Head of caudate nucleus (tissue), 42 donors: ENCODE measurements around the gene TNFRSF18.

Experiments
- DNase-seq, 42 donors: peaks; one replicate each; pipeline versions ENCODE4 v3.0.0 to v3.0.0-alpha.2; 2020 to 2021; ENCODE audit warnings: mixed read lengths in 7 of 42
- intact Hi-C: fragments of 100-400 bp; cut with DNase I; formaldehyde crosslinking; loops from one replicate; pipeline ENCODE4 v1.15.0; 2022

Gene TNFRSF18

GRCh38 chr1:1231400-1232207, 25.2 kb upstream of the TNFRSF18 start, which contains the start of gene SDF4:
Gene SDF4 (minus strand): TSS chr1:1232001. CDS start chr1:1228772, 3,229 bp downstream.
- intact Hi-C loops = loop anchor here (5.0 kb wide), 2 partner anchors 41 to 114 kb away; partner anchors contain the start of genes C1orf159 and UBE2J2
- DNase-seq = peak; percentile 88 to 99 (median 97)

DNA sequence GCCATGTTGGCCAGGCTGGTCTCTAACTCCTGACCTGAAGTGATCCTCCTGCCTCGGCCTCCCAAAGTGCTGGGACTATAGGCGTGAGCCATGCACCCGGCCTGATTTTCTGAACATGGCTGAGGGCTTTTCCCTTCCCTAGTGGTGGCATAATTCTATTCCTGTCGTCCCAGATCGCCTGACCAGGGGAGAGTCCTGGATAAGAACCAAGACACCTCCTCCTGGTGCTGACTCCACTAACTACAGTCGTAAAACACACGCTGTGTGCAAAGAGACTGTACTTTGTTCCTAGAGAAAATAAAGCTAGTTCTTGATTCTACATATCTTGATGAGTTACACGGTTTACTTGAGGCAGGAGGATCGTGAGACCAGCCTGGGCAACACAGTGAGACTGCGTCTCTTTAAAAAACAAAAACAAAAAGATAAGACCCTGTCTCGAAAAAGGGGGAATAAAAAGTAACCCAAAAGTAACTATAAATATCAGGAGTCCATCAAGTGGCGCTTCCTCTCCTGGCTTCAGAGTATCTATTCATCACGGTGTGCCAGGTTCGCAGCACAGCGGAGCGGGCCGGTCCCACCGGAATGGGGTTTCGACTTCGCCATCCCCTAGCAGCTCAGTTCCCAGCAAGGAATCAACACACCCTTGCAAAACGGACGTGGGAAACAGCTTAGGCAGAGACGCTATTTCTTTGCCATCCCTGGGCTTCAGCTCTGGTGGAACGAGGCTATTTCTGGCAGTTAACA, 24.4 kb upstream of the TNFRSF18 start:
- peak in 2 of 42 donors; percentile 8 to 15 for DNase-seq
- intact Hi-C loops = loop anchor here (5.0 kb wide), 2 partner anchors 41 to 114 kb away; partner anchors contain the start of genes C1orf159 and UBE2J2

DNA sequence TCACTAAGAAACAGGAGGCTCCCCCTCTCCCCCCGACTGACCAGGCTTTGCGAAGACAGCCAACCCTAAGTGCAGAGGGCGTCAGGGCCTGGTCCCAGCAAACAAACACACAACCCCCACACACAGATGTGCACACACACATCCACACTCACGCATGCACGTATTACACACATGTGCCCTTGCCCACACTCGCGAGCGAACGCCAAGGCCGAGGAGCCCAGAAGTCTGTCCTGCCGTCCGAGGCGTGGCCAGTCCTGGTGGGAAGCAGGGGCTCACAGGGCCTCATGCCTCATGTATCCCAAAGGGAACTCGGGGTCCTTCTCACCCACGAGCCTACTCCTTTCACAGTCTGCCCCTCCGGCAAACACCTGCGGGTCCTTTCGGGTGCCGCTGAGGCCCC, 23.4 kb upstream of the TNFRSF18 start:
- DNase-seq = no peak
- intact Hi-C loops = loop anchor here (5.0 kb wide), 2 partner anchors 43 to 112 kb away; partner anchors contain the start of genes C1orf159 and UBE2J2

- no peak for DNase-seq
- intact Hi-C loops = no loop called here
Observed at GRCh38 chr1:1228596-1229321, 22.4 kb upstream of the TNFRSF18 start.

GRCh38 chr1:1228187-1228586, 21.8 kb upstream of the TNFRSF18 start:
- intact Hi-C loops = no loop called here

DNA sequence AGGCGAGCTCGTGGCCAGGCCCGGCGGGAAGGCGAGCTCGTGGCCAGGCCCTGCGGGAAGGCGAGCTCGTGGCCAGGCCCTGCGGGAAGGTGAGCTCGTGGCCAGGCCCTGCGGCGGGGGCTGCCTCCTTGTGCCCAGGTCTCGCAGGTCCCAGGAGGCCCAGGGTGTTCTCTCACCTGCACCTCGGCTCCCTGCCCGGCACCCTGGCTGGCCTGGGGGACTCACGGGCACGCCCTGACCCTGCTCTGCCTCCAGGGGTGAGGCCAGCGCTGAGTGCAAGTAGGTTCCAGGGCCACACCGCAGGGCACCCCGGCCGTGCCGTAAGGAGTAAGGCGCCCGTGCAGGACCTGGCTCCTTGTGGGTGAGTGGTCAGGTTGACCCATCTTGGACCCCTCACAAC, 21.0 kb upstream of the TNFRSF18 start:
- no peak for DNase-seq
- intact Hi-C loops = no loop called here

More at GRCh38 chr1:1228187-1228586, 21.8 kb upstream of the TNFRSF18 start:
- DNase-seq = no peak

- no peak for DNase-seq
- intact Hi-C loops = no loop called here
Observed at GRCh38 chr1:1226566-1227362, 20.4 kb upstream of the TNFRSF18 start.

- DNase-seq = no peak
- intact Hi-C loops = no loop called here
Observed at GRCh38 chr1:1225913-1226312, 19.5 kb upstream of the TNFRSF18 start.

DNA sequence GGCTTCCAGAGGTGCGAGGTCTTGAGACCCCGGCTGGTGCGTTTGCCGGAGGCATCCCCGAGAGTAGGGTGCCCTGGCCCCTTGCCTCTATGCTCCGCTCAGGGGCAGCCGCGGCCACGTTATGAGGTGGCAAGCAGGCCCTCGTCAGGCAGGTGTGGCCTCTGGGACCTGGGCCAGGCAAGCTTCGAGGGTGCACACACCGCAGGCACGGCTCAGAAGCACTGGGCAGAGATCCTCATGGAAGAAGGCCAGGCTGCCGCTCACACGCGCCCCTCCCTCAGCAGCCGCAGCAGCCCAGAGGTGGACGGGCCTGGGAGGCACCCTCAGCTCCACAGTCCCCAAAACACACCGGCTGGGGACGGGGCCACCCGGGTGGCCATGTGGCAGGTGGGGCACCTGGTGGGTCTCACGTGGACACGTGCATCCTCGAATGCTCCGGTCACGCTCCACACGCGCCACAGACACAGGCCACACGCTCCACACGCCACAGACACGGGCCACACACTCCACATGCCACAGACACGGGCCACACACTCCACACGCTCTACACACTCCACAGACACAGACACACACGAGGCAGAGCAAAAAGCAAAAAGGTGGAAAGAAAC, 18.9 kb upstream of the TNFRSF18 start:
- intact Hi-C loops = no loop called here
- no peak for DNase-seq

DNA sequence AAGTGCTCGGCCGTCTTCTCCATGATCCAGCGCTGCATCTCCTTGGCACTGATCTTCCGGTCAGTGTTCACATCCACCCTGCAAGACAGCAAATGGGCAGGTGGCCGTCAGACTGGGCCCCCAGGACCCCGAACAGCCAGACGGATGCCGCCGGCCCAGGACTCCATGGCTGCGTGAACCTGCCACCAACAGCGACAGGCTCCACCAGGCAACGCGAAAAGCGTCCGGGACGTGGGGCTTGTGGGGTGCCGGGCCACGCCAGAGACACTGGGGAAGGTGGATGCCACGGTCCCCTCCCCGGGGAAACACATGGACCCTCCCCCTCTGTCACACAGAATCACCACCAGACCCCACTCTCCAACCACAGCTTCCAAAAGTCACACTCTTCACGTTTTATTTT, 17.5 kb upstream of the TNFRSF18 start:
- DNase-seq = no peak
- intact Hi-C loops = no loop called here

DNA sequence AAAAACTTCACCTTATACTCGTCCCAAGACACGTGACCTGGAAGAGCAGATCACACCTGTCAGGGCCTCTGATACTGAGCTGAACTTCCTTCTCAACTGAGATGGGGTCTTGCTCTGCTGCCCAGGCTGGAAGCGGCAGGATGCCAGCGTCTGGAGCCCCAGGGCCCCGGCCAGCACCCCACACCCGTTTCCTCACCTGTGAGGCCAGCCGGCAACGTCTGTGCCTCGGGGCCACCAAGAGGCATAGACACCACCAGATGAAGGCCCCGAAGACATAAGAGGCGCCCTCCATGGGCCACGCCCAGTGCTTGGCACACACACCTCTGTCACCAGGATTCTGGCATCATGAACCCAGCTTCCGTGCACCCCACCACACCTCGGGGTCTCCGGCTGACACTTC, 16.9 kb upstream of the TNFRSF18 start:
- intact Hi-C loops = no loop called here
- no peak for DNase-seq

DNA sequence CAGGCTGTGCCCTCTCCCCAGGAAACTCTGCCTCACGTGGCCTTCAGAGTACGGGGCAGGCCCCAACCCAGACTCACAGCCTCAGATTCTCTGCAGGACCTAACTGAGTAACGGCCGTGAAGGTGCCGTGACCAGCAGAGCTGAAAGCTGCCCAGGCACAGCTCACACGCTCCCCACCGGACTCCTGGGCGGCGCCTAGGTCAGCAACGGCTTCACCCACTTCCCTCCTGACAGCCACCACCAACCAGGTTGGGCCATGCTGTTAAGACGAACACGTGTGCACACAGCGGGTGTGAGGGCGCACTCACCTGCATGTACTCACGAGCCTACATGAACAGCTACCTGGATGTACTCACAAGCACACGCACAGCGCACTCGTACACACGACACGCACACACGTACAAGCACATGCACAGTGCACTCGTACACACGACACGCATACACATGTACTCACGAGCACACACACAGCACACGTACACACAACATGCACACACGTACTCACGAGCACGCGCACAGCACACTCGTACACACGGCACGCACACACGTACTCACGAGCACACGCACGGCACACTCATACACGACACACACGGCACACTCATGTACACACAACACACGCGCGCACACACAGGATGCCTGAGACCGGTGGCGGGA, 16.3 kb upstream of the TNFRSF18 start:
- no peak for DNase-seq
- intact Hi-C loops = no loop called here

GRCh38 chr1:1221887-1222574, 15.6 kb upstream of the TNFRSF18 start:
- intact Hi-C loops = no loop called here

GRCh38 chr1:1220197-1220596, 13.8 kb upstream of the TNFRSF18 start:
- intact Hi-C loops = no loop called here
- no peak for DNase-seq

More at GRCh38 chr1:1221887-1222574, 15.6 kb upstream of the TNFRSF18 start:
- DNase-seq = no peak

DNA sequence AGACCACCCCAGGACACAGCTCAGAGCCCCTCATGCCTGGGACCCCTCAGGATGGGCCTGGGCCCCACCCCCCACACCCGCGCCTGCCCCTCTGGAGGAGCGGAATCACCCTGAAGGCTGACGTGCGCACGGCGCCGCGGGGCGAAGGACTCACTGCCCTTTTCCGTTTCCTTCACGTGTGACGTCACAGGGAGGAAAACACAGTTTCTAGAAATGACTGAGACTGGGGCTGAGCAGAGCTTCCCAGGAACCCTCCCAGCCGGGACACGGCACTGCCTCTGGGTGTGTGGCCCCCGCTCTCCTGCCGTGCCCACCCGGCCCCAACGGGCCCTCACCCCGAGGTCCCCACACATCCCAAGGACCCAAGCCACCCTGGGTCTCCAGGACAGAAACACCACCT, 12.9 kb upstream of the TNFRSF18 start:
- no peak for DNase-seq
- intact Hi-C loops = no loop called here

DNA sequence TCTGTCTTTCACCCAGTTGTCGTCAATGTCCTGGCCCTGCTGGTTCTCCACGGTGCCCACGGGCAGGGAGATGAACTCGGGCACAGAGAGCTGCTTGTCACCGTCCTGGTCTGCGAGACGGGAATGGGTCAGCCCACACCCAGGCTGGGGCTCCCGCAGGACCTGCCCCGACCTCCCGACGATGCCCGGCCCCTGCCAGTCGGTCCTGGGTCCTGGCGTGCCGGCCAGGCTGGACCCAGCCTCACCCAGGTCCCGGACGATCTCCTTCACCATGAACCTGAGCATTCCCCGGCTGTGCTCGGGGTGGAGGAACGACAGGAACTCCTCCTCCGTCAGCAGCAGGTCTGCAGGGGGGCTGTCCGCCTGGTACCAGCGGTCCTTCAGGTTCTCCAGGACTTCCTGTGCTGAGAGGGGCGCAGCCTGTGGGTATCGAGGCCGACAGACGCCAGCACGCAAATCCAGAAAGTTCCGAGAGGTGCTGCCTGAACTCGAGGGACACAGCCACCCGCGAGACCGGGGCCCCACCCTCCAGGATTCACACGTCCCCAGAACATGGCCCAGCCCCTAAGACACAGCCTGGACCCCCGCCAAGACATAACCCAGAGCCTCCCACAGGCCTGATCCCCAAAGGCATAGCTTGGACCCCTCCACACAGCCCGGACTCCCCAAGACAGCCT, 12.3 kb upstream of the TNFRSF18 start:
- DNase-seq = no peak
- intact Hi-C loops = no loop called here
